Skeletal muscle satellite cell (primary cell): ENCODE results near the gene IFNL3.
"Not testable (repeated sequence)": the region's sequence is repeated elsewhere in the genome, so short reads cannot be mapped to it uniquely, and the experiment has no call there.

Experiments used
- H3K27me3 ChIP-seq: 2 replicates; pipeline ENCODE4 v1.7.0; 2013; ENCODE audit warnings: low read length; ENCODE audit not compliant: control insufficient read depth, insufficient read depth
- H3K36me3 ChIP-seq: 2 replicates; pipeline ENCODE4 v1.7.0; 2013; ENCODE audit warnings: mild to moderate bottlenecking, control low read depth, low read length; ENCODE audit not compliant: insufficient read depth
- H3K4me1 ChIP-seq: 2 replicates; pipeline ENCODE4 v1.7.0; 2013; ENCODE audit warnings: low read length; ENCODE audit not compliant: control insufficient read depth, insufficient read depth
- H3K4me2 ChIP-seq: 2 replicates; pipeline ENCODE4 v1.7.0; 2013; ENCODE audit warnings: mild to moderate bottlenecking, low read length
- H3K4me3 ChIP-seq: 2 replicates; pipeline ENCODE4 v1.7.0; 2013; ENCODE audit warnings: low read length
- H3K9ac ChIP-seq: 2 replicates; pipeline ENCODE4 v1.7.0; 2013; ENCODE audit warnings: mild to moderate bottlenecking, low read depth, low read length, moderate library complexity
- H3K9me3 ChIP-seq: replicated peaks from 2 replicates; pipeline ENCODE4 v1.7.0; 2013; ENCODE audit warnings: mild to moderate bottlenecking, control low read depth, low read length

IFNL3 gene

GRCh38 chr19:39251081-39251480 is 6.3 kb upstream of the IFNL3 start:
- H3K4me3 ChIP-seq, result no peak overlapping the region
- H3K4me1 ChIP-seq, result peaks cover 3% of the 10 kb centered on the region
- peaks cover 65% of the 10 kb centered on the region for H3K27me3 ChIP-seq
- no peak overlapping the region for H3K9ac ChIP-seq
- no peak overlapping the region for H3K4me2 ChIP-seq
- H3K36me3 ChIP-seq, result no peaks in the 10 kb centered on the region
- no peaks in the 10 kb centered on the region for H3K9me3 ChIP-seq

GRCh38 chr19:39248806-39249205 is 4.0 kb upstream of the IFNL3 start, which contains the start of gene IFNL4:
Gene IFNL4, minus strand, starts transcription at chr19:39248856.
- Histone ChIP-seq H3K4me1 (peaks cover 3% of the 10 kb centered on the region), H3K4me2 (no peak within 1 kb of the TSS), H3K4me3 (no peak within 1 kb of the TSS), H3K36me3 (no peaks in the 10 kb centered on the region), H3K27me3 (peaks cover 54% of the 10 kb centered on the region), H3K9me3 (no peaks in the 10 kb centered on the region), H3K9ac (no peak within 1 kb of the TSS)

- Histone ChIP-seq H3K4me1 (peaks cover 3% of the 10 kb centered on the region), H3K36me3 (no peaks in the 10 kb centered on the region), H3K9me3 (no peaks in the 10 kb centered on the region), H3K9ac (no peak overlapping the region), H3K4me2 (no peak overlapping the region), H3K27me3 (peaks cover 46% of the 10 kb centered on the region), H3K4me3 (no peak overlapping the region)
Measured at GRCh38 chr19:39247701-39248664, 3.2 kb upstream of the IFNL3 start.

- H3K27me3 ChIP-seq, result peaks cover 39% of the 10 kb centered on the region
- no peak overlapping the region for H3K4me3 ChIP-seq
- no peak overlapping the region for H3K9ac ChIP-seq
Measured at GRCh38 chr19:39246951-39247669, 2.3 kb upstream of the IFNL3 start.

GRCh38 chr19:39245166-39245565 is 360 bp upstream of the IFNL3 start:
- not testable (repeated sequence) for H3K9ac ChIP-seq, H3K4me1 ChIP-seq, H3K4me3 ChIP-seq, H3K9me3 ChIP-seq, H3K36me3 ChIP-seq, H3K4me2 ChIP-seq
- H3K27me3 ChIP-seq, result peaks cover 42% of the 10 kb centered on the region

More at GRCh38 chr19:39246951-39247669, 2.3 kb upstream of the IFNL3 start:
- Histone ChIP-seq H3K4me2 (peak overlapping the region; percentile 25), H3K36me3 (no peaks in the 10 kb centered on the region), H3K9me3 (no peaks in the 10 kb centered on the region), H3K4me1 (peaks cover 3% of the 10 kb centered on the region)

- not testable (repeated sequence) for H3K36me3 ChIP-seq, H3K9me3 ChIP-seq, H3K4me2 ChIP-seq, H3K4me3 ChIP-seq, H3K4me1 ChIP-seq, H3K9ac ChIP-seq
- peaks cover 44% of the 10 kb centered on the region for H3K27me3 ChIP-seq
Measured at GRCh38 chr19:39243741-39244140, 1.1 kb downstream of the IFNL3 start.

GRCh38 chr19:39240421-39240820 is 4.4 kb downstream of the IFNL3 start:
- Histone ChIP-seq H3K4me1 (no peaks in the 10 kb centered on the region), H3K9me3 (no peaks in the 10 kb centered on the region), H3K36me3 (no peaks in the 10 kb centered on the region), H3K4me3 (no peak overlapping the region), H3K27me3 (peaks cover 38% of the 10 kb centered on the region), H3K4me2 (no peak overlapping the region), H3K9ac (no peak overlapping the region)

- no peaks in the 10 kb centered on the region for H3K36me3 ChIP-seq
- peaks cover 42% of the 10 kb centered on the region for H3K27me3 ChIP-seq
- no peaks in the 10 kb centered on the region for H3K9me3 ChIP-seq
- H3K4me2 ChIP-seq, result no peak overlapping the region
- no peaks in the 10 kb centered on the region for H3K4me1 ChIP-seq
- no peak overlapping the region for H3K4me3 ChIP-seq
- H3K9ac ChIP-seq, result no peak overlapping the region
Measured at GRCh38 chr19:39238944-39239343, 5.9 kb downstream of the IFNL3 start.

- H3K9me3 ChIP-seq, result no peaks in the 10 kb centered on the region
- no peaks in the 10 kb centered on the region for H3K4me1 ChIP-seq
- H3K9ac ChIP-seq, result no peak overlapping the region
- H3K4me3 ChIP-seq, result no peak overlapping the region
- no peaks in the 10 kb centered on the region for H3K36me3 ChIP-seq
- no peak overlapping the region for H3K4me2 ChIP-seq
- H3K27me3 ChIP-seq, result peaks cover 39% of the 10 kb centered on the region
Measured at GRCh38 chr19:39238209-39238608, 6.6 kb downstream of the IFNL3 start.

- Histone ChIP-seq H3K36me3 (no peaks in the 10 kb centered on the region), H3K4me2 (no peak overlapping the region), H3K9me3 (no peaks in the 10 kb centered on the region), H3K9ac (no peak overlapping the region), H3K4me1 (no peaks in the 10 kb centered on the region), H3K4me3 (no peak overlapping the region), H3K27me3 (peaks cover 39% of the 10 kb centered on the region)
Measured at GRCh38 chr19:39237200-39238184, 7.3 kb downstream of the IFNL3 start.

GRCh38 chr19:39236527-39236926 is 8.3 kb downstream of the IFNL3 start:
- H3K36me3 ChIP-seq, result no peaks in the 10 kb centered on the region
- no peaks in the 10 kb centered on the region for H3K4me1 ChIP-seq
- H3K9ac ChIP-seq, result no peak overlapping the region
- H3K4me3 ChIP-seq, result no peak overlapping the region
- no peaks in the 10 kb centered on the region for H3K9me3 ChIP-seq
- no peak overlapping the region for H3K4me2 ChIP-seq
- peaks cover 39% of the 10 kb centered on the region for H3K27me3 ChIP-seq
